NCI-H2196 treated with DMSO at 0.1 percent for 48 hours (cell line): ENCODE measurements around the gene DCHS2.
"Not testable (repeated sequence)": the region's sequence is repeated elsewhere in the genome, so short reads cannot be mapped to it uniquely, and the experiment has no call there.

ENCODE experiments used
- DNase-seq: peaks from one replicate; lab custom pipeline; 2025; ENCODE audit not compliant: unreplicated experiment; lab: John Stamatoyannopoulos, UW

Gene DCHS2

GRCh38 chr4:154231806-154232478 is 259.7 kb downstream of the DCHS2 start:
- no peak for DNase-seq

- no peak for DNase-seq
These were observed 260.9 kb downstream of the DCHS2 start for GRCh38 chr4:154230723-154231122.

GRCh38 chr4:154230091-154230490 is 261.5 kb downstream of the DCHS2 start:
- DNase-seq: no peak

- DNase-seq: no peak
These were observed 268.7 kb downstream of the DCHS2 start for GRCh38 chr4:154222875-154223274.

- no peak for DNase-seq
These were observed 273.5 kb downstream of the DCHS2 start for GRCh38 chr4:154218051-154218450.

- not testable (repeated sequence) for DNase-seq
These were observed 274.2 kb downstream of the DCHS2 start for GRCh38 chr4:154217384-154217783.

GRCh38 chr4:154211506-154211905 is 280.1 kb downstream of the DCHS2 start:
- no peak for DNase-seq

DNA sequence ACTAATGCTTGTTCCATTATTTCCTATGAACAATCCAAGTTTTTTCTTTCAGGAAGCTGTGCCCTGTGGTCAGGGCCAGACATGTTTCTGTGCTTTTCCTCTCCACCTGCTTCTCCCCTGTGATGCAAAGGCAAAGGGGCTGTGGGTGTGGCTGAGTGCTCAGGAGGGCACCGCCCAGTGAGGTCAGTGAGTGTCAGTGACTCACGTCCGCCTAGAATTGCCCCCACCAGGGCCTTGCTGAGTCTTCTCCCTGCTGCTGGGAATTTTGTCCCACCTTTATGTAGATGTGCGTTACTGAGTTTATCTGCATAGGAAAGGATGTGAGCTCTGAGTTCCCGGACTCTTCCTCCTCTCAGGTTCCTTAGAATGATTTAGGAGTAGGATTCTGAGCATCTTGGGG is 283.2 kb downstream of the DCHS2 start:
- no peak for DNase-seq

DNA sequence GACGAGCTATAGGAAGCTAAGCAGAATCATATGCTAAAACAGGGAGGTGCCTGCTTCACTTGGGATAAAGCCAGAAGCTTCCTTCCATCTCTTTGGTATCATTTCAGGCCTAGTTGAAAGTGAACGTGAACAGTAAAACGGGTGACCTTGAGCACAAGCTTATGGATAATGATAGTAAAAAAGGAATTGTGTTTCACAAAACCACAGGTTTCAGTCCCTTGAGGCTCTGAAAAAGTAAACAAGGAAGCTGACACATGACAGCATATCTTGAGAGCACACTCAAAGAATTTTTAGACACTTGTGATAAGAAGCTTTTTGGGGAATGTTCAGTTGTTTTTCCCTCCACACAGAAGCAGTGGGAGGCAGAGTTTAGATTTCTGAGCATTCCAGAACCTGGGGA is 286.1 kb downstream of the DCHS2 start:
- DNase-seq: no peak

DNA sequence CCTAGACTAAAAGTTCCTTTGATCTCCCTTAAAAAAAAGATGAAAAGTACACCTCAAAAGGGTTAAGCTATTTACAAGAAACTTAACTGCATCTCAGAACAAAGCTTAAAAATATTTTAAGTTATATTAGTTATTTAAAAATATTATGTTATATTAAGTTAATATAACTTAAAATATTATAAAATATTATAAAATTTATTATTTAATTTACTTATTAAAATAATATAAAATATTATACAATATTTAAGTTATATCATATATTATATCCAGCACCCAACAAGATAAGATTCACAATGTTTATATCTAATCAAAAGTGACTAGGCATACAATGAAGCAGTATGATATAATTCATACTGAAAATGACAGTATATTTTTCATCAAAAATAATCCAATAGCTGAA is 296.9 kb downstream of the DCHS2 start:
- no peak for DNase-seq

DNA sequence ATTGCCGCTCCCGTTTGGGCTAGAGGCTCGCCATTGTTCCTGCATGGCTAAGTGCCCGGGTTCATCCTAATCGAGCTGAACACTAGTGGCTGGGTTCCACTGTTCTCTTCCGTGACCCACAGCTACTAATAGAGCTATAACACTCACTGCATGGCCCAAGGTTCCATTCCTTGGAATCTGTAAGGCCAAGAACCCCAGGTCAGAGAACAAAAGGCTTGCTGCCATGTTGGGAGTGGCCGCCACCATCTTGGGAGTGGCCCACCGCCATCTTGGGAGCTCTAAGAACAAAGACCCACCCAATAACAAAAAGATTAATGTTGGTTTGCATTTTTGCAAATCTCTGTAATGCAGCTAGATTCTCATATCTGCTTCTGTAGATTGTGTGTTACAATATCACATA is 299.0 kb downstream of the DCHS2 start:
- no peak for DNase-seq

- DNase-seq: no peak
These were observed 302.3 kb downstream of the DCHS2 start for GRCh38 chr4:154189346-154189745.

- no peak for DNase-seq
These were observed 304.7 kb downstream of the DCHS2 start for GRCh38 chr4:154186888-154187287.

DNA sequence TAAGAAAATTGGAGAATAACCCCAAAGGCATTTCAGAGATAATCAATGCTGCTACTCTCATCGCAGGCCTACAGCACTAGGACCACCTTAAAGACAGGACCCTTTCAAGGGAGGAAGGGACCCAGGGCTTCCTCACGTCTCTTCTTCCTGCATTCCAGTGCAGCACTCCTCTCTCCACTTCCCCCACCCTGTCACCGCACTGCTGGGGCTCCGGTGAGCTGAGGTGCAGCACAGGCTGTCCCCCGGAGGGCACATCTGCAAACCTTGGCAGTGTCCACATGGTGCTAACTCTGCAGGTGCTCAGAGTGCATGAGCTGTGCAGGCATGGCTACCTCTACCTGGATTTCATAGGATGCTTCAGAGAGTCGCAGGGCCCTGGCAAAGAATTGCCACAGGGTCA is 305.6 kb downstream of the DCHS2 start:
- no peak for DNase-seq

DNA sequence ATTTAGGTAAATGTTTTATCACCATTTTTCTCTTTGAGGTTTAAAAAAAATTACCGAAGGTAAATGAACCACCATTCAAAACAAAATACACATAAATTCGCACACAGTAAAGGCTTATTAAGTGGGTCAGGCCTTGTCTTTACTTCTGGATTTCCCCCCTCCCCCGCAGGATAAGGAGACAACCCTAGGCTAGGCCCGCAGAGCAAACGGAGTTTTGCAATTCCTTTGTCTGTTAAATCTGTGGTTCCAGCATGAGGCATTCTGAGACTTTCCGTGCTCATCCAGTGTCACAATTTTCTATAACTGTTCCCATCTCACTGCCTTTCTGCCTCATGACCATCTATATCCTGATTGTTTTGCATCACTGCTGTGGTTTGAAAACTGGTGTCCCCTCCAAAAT is 307.4 kb downstream of the DCHS2 start:
- DNase-seq: no peak

GRCh38 chr4:154183264-154183663 is 308.3 kb downstream of the DCHS2 start:
- no peak for DNase-seq
